Fibroblast of the aortic adventitia (primary cell): ENCODE data around the gene LUZP2. TPM values are rescaled to one million over a fixed set of nuclear protein-coding genes. Genes with fewer than 3 reads are reported as not detected.
"Not testable (repeated sequence)": the region's sequence is repeated elsewhere in the genome, so short reads cannot be mapped to it uniquely, and the experiment has no call there.

Experiments used
- DNase-seq: peaks from one replicate; pipeline ENCODE4 v3.0.0-alpha.2; 2010; ENCODE audit warnings: low read depth
- H3K4me3 ChIP-seq: 2 replicates; pipeline ENCODE4 v1.5.1; 2011; ENCODE audit warnings: low read depth, mild to moderate bottlenecking, control low read depth, low read length, moderate library complexity
- CTCF ChIP-seq: IDR thresholded peaks from 2 replicates; pipeline ENCODE4 v1.5.1; 2011; ENCODE audit warnings: mild to moderate bottlenecking, low read length, control low read depth, inconsistent platforms; ENCODE audit not compliant: insufficient read depth
- total RNA-seq: library from RNA; depleted of rRNA; stranded (reverse); fragments of >200 nt; gene quantifications from 2 replicates; pipeline ENCODE4 v1.2.3, GENCODE V29; 2012; ENCODE audit warnings: low replicate concordance

LUZP2 gene
- total RNA-seq, 1 donor: 20.6 TPM

GRCh38 chr11:24965748-24966147, 468.9 kb downstream of the LUZP2 start:
- no peak overlapping the region for H3K4me3 ChIP-seq
- peak; percentile 18 for DNase-seq
- no peak for TF ChIP-seq CTCF

GRCh38 chr11:24993903-24994302, 497.1 kb downstream of the LUZP2 start:
- not testable (repeated sequence) for DNase-seq, H3K4me3 ChIP-seq

GRCh38 chr11:24999929-25000328, 503.1 kb downstream of the LUZP2 start:
- H3K4me3 ChIP-seq, DNase-seq: not testable (repeated sequence)

GRCh38 chr11:25037431-25037830, 540.6 kb downstream of the LUZP2 start:
- TF ChIP-seq CTCF: no peak
- no peak overlapping the region for H3K4me3 ChIP-seq
- DNase-seq: no peak

GRCh38 chr11:25038131-25038530, 541.3 kb downstream of the LUZP2 start:
- TF ChIP-seq CTCF: no peak
- no peak for DNase-seq
- no peak overlapping the region for H3K4me3 ChIP-seq

- TF ChIP-seq CTCF: no peak
- DNase-seq: no peak
- H3K4me3 ChIP-seq: no peak overlapping the region
These were observed 542.3 kb downstream of the LUZP2 start for GRCh38 chr11:25039165-25039564.

- no peak for TF ChIP-seq CTCF
- H3K4me3 ChIP-seq: no peak overlapping the region
- no peak for DNase-seq
These were observed 551.8 kb downstream of the LUZP2 start for GRCh38 chr11:25048632-25049031.

- no peak overlapping the region for H3K4me3 ChIP-seq
- DNase-seq: no peak
- no peak for TF ChIP-seq CTCF
These were observed 556.0 kb downstream of the LUZP2 start for GRCh38 chr11:25052844-25053243.
